Astrocyte of the spinal cord (primary cell): ENCODE measurements around the gene TOR1B.

Source experiments
- DNase-seq: peaks from one replicate; pipeline ENCODE4 v3.0.0; 2011; ENCODE audit warnings: low read depth, low spot score
- H3K4me3 ChIP-seq: 2 replicates; pipeline ENCODE4 v1.5.1; 2011; ENCODE audit warnings: low read depth, mild to moderate bottlenecking, low read length, moderate library complexity
- in situ Hi-C: cut with HindIII; loops from 2 replicates; pipeline ENCODE4 v1.10.0; 2017; ENCODE audit warnings: low sequenced_read_pairs
- TF ChIP-seq, protein P1 (sequence below): IDR thresholded peaks from 2 replicates; pipeline ENCODE4 v1.5.1; 2012; ENCODE audit warnings: low read depth, mild to moderate bottlenecking, low read length, inconsistent platforms

TOR1B gene

DNA sequence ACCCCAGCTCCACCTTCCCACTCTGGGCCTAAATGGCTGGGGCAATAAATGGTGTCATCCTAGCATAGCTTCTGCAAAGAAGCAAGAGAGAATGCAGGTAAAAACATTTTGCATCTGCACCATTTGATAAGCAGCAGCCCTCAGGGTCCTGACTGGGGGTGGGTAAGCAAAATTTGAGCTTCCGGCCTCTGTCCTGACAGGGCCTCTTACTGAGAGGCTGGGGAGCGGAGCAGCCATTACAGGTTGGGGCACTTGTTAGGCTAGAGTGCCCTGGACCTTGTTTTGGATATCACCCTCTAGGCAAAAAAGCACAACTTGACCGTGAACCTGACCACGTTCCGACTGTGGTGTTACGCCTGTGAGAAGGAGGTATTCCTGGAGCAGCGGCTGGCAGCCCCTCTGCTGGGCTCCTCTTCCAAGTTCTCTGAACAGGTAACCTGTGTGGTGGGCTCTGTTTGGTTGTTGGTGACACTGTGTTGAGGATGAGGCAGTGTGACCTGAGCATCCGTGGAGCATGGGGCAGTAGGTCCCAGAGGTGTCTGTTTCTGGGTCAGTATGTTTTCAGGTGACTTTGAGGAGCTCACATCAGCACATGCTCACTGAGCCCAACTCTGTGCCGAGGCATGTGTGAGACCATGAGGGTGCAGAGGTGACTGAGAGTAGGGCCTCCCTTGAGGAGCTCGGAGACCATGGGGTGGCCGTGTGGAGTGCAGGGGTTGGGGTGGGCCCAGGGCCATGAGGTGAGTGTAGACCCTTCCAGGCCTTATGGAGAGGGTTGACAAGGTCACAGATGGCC is 55.4 kb downstream of the TOR1B start:
- TF ChIP-seq, protein P1, sequence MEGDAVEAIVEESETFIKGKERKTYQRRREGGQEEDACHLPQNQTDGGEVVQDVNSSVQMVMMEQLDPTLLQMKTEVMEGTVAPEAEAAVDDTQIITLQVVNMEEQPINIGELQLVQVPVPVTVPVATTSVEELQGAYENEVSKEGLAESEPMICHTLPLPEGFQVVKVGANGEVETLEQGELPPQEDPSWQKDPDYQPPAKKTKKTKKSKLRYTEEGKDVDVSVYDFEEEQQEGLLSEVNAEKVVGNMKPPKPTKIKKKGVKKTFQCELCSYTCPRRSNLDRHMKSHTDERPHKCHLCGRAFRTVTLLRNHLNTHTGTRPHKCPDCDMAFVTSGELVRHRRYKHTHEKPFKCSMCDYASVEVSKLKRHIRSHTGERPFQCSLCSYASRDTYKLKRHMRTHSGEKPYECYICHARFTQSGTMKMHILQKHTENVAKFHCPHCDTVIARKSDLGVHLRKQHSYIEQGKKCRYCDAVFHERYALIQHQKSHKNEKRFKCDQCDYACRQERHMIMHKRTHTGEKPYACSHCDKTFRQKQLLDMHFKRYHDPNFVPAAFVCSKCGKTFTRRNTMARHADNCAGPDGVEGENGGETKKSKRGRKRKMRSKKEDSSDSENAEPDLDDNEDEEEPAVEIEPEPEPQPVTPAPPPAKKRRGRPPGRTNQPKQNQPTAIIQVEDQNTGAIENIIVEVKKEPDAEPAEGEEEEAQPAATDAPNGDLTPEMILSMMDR: no peak
- DNase-seq: no peak
- no peak overlapping the region for H3K4me3 ChIP-seq
- in situ Hi-C loops: no loop called here
